HG02571 (cell line): Measurements from ENCODE around the gene COL1A1.

Source experiments
- ATAC-seq: cut with Tn5 transposase; IDR thresholded peaks from one replicate; pipeline ENCODE4 v1.9.1; 2021; ENCODE audit warnings: mild to moderate bottlenecking, moderate library complexity; ENCODE audit not compliant: unreplicated experiment

The COL1A1 gene

GRCh38 chr17:50161023-50161910 lies 40.2 kb downstream of the COL1A1 start:
- peak; percentile 80 for ATAC-seq

GRCh38 chr17:50157891-50158290 lies 43.5 kb downstream of the COL1A1 start:
- no peak for ATAC-seq

- ATAC-seq, result no peak
Measured at GRCh38 chr17:50155115-50155819, 46.2 kb downstream of the COL1A1 start.

GRCh38 chr17:50154604-50155003 lies 46.8 kb downstream of the COL1A1 start:
- peak; percentile 45 for ATAC-seq

- no peak for ATAC-seq
Measured at GRCh38 chr17:50153650-50154575, 47.5 kb downstream of the COL1A1 start.

- ATAC-seq, result no peak
Measured at GRCh38 chr17:50152736-50153135, 48.7 kb downstream of the COL1A1 start.

GRCh38 chr17:50151937-50152547 lies 49.4 kb downstream of the COL1A1 start:
- no peak for ATAC-seq

- peak; percentile 27 for ATAC-seq
Measured at GRCh38 chr17:50151041-50151936, 50.1 kb downstream of the COL1A1 start.

GRCh38 chr17:50150354-50151040 lies 50.9 kb downstream of the COL1A1 start, which contains the start of gene PPP1R9B:
TSS of gene PPP1R9B (minus strand) at chr17:50150677. CDS start at chr17:50150513, 164 bp downstream.
- ATAC-seq, result no peak

GRCh38 chr17:50149417-50150353 lies 51.7 kb downstream of the COL1A1 start:
- ATAC-seq, result no peak

GRCh38 chr17:50149091-50149416 lies 52.4 kb downstream of the COL1A1 start:
- ATAC-seq, result no peak

GRCh38 chr17:50148226-50149090 lies 53.0 kb downstream of the COL1A1 start:
- no peak for ATAC-seq

GRCh38 chr17:50147841-50148225 lies 53.6 kb downstream of the COL1A1 start:
- no peak for ATAC-seq

- ATAC-seq, result no peak
Measured at GRCh38 chr17:50146927-50147665, 54.3 kb downstream of the COL1A1 start.

GRCh38 chr17:50146230-50146926 lies 55.1 kb downstream of the COL1A1 start:
- ATAC-seq, result no peak
